HEK293 (cell line): Measurements from ENCODE around the gene ARMH3.

ENCODE experiments used
- ATF2 ChIP-seq: fragments of 450-650 bp; formaldehyde crosslinking; IDR thresholded peaks from 2 replicates; pipeline ENCODE4 v1.5.1; 2016; ENCODE audit warnings: missing biosample characterization, missing genetic modification characterization, low read depth
- CTCF ChIP-seq: fragments of 450-650 bp; formaldehyde crosslinking; IDR thresholded peaks from 2 replicates; pipeline ENCODE4 v1.5.1; 2016; ENCODE audit warnings: missing biosample characterization, missing genetic modification characterization
- PRDM6 ChIP-seq: fragments of 450-650 bp; formaldehyde crosslinking; IDR thresholded peaks from 2 replicates; pipeline ENCODE4 v1.5.1; 2017; ENCODE audit warnings: missing biosample characterization, missing genetic modification characterization
- ZBTB21 ChIP-seq: fragments of 450-650 bp; formaldehyde crosslinking; IDR thresholded peaks from 2 replicates; pipeline ENCODE4 v1.5.1; 2017; ENCODE audit warnings: missing biosample characterization, missing genetic modification characterization
- ZFP3 ChIP-seq: fragments of 450-650 bp; formaldehyde crosslinking; IDR thresholded peaks from 2 replicates; pipeline ENCODE4 v1.5.1; 2016; ENCODE audit warnings: low read depth, missing biosample characterization, missing genetic modification characterization
- ZNF112 ChIP-seq: fragments of 450-650 bp; formaldehyde crosslinking; IDR thresholded peaks from 2 replicates; pipeline ENCODE4 v1.5.0; 2017; ENCODE audit warnings: missing biosample characterization, missing genetic modification characterization
- ZNF354C ChIP-seq: fragments of 450-650 bp; formaldehyde crosslinking; IDR thresholded peaks from 2 replicates; pipeline ENCODE4 v1.5.1; 2016; ENCODE audit warnings: missing biosample characterization, missing genetic modification characterization, low read depth, borderline replicate concordance
- ZNF521 ChIP-seq: fragments of 450-650 bp; formaldehyde crosslinking; IDR thresholded peaks from 2 replicates; pipeline ENCODE4 v1.5.1; 2017; ENCODE audit warnings: missing biosample characterization, mild to moderate bottlenecking, missing genetic modification characterization

- TF ChIP-seq ZNF112 (tag by site-specific recombination) (no peak), CTCF (no peak), ZFP3 (tag by site-specific recombination) (no peak), ATF2 (tag by site-specific recombination) (no peak), PRDM6 (tag by site-specific recombination) (no peak), ZBTB21 (no peak), ZNF521 (tag by site-specific recombination) (no peak), ZNF354C (tag by site-specific recombination) (no peak)
Observed at GRCh38 chr10:101993651-101994200, 62.2 kb downstream of the ARMH3 start.
